Parathyroid adenoma (tissue), 2 donors: ENCODE results near the gene ANK3.

ENCODE experiments used
- H2AFZ ChIP-seq: fragments of 300-600 bp; sonication (generic); one replicate; pipeline ENCODE4 v1.7.0; 2017; ENCODE audit warnings: antibody characterized with exemption, mild to moderate bottlenecking
- H3K27ac ChIP-seq: fragments of 300-600 bp; sonication (generic); one replicate; pipeline ENCODE4 v1.7.0; 2017
- H3K27me3 ChIP-seq: fragments of 300-600 bp; sonication (generic); one replicate; pipeline ENCODE4 v1.7.0; 2017; ENCODE audit warnings: low read length; ENCODE audit not compliant: control insufficient read depth, insufficient read depth
- H3K36me3 ChIP-seq: fragments of 300-600 bp; sonication (generic); one replicate; pipeline ENCODE4 v1.7.0; 2017; ENCODE audit warnings: low read length; ENCODE audit not compliant: control insufficient read depth, insufficient read depth
- H3K4me1 ChIP-seq: fragments of 300-600 bp; sonication (generic); one replicate; pipeline ENCODE4 v1.7.0; 2017; ENCODE audit warnings: control low read depth
- H3K4me2 ChIP-seq: fragments of 300-600 bp; sonication (generic); one replicate; pipeline ENCODE4 v1.7.0; 2017; ENCODE audit warnings: low read length
- H3K4me3 ChIP-seq: fragments of 300-600 bp; sonication (generic); one replicate; pipeline ENCODE4 v1.7.0; 2017; ENCODE audit warnings: low read depth, low read length
- H3K79me2 ChIP-seq: fragments of 300-600 bp; sonication (generic); one replicate; pipeline ENCODE4 v1.7.0; 2017; ENCODE audit warnings: control low read depth
- H3K9ac ChIP-seq: fragments of 300-600 bp; sonication (generic); one replicate; pipeline ENCODE4 v1.7.0; 2017; ENCODE audit warnings: mild to moderate bottlenecking
- H3K9me3 ChIP-seq: fragments of 300-600 bp; sonication (generic); one replicate; pipeline ENCODE4 v1.7.0; 2017; ENCODE audit warnings: low read length; ENCODE audit not compliant: control insufficient read depth
- CTCF ChIP-seq: fragments of 300-600 bp; sonication (generic); IDR thresholded peaks from one replicate; pipeline ENCODE4 v1.7.0; 2017; ENCODE audit warnings: antibody characterized with exemption, mild to moderate bottlenecking
- donor health status: primary hyperparathyroidism.

ANK3 gene

GRCh38 chr10:60310740-60311139, 78.9 kb downstream of the ANK3 start:
- H3K4me1 ChIP-seq: peaks cover 3% of the 10 kb centered on the region
- no peak for TF ChIP-seq CTCF
- no peaks in the 10 kb centered on the region for H3K9me3 ChIP-seq
- H3K4me3 ChIP-seq: no peak overlapping the region
- H2AFZ ChIP-seq: no peak overlapping the region
- H3K36me3 ChIP-seq: no peaks in the 10 kb centered on the region
- no peak overlapping the region for H3K4me2 ChIP-seq
- H3K27ac ChIP-seq: no peak overlapping the region
- H3K9ac ChIP-seq: no peak overlapping the region
- no peaks in the 10 kb centered on the region for H3K79me2 ChIP-seq
- no peaks in the 10 kb centered on the region for H3K27me3 ChIP-seq

- Histone ChIP-seq H3K9ac (no peak overlapping the region), H3K4me3 (no peak overlapping the region)
Measured at GRCh38 chr10:60309891-60310290, 79.8 kb downstream of the ANK3 start.

GRCh38 chr10:60309371-60309770, 80.3 kb downstream of the ANK3 start:
- no peaks in the 10 kb centered on the region for H3K9me3 ChIP-seq
- no peak overlapping the region for H3K4me2 ChIP-seq
- no peak overlapping the region for H3K4me3 ChIP-seq
- no peak overlapping the region for H3K27ac ChIP-seq
- H2AFZ ChIP-seq: no peak overlapping the region
- H3K27me3 ChIP-seq: no peaks in the 10 kb centered on the region
- TF ChIP-seq CTCF: no peak
- H3K79me2 ChIP-seq: no peaks in the 10 kb centered on the region
- peaks cover 3% of the 10 kb centered on the region for H3K4me1 ChIP-seq
- H3K9ac ChIP-seq: no peak overlapping the region
- no peaks in the 10 kb centered on the region for H3K36me3 ChIP-seq

More at GRCh38 chr10:60309891-60310290, 79.8 kb downstream of the ANK3 start:
- Histone ChIP-seq H3K4me2 (no peak overlapping the region), H3K36me3 (no peaks in the 10 kb centered on the region), H3K9me3 (no peaks in the 10 kb centered on the region), H2AFZ (no peak overlapping the region), H3K79me2 (no peaks in the 10 kb centered on the region), H3K27ac (no peak overlapping the region), H3K27me3 (no peaks in the 10 kb centered on the region), H3K4me1 (peaks cover 3% of the 10 kb centered on the region)
- no peak for TF ChIP-seq CTCF

GRCh38 chr10:60305380-60305892, 84.2 kb downstream of the ANK3 start:
- Histone ChIP-seq H3K36me3 (no peaks in the 10 kb centered on the region), H3K4me2 (no peak overlapping the region), H3K9ac (no peak overlapping the region), H3K4me1 (peaks cover 4% of the 10 kb centered on the region), H3K4me3 (no peak overlapping the region), H3K27me3 (no peaks in the 10 kb centered on the region), H2AFZ (peak overlapping the region; percentile 16), H3K79me2 (no peaks in the 10 kb centered on the region), H3K9me3 (no peaks in the 10 kb centered on the region), H3K27ac (no peak overlapping the region)
- TF ChIP-seq CTCF: no peak

- Histone ChIP-seq H3K27ac (no peak overlapping the region), H3K4me3 (no peak overlapping the region), H3K36me3 (no peaks in the 10 kb centered on the region), H3K9me3 (no peaks in the 10 kb centered on the region), H3K4me1 (peaks cover 6% of the 10 kb centered on the region), H3K4me2 (no peak overlapping the region), H3K9ac (no peak overlapping the region), H3K27me3 (no peaks in the 10 kb centered on the region), H3K79me2 (no peaks in the 10 kb centered on the region), H2AFZ (peak overlapping the region; percentile 16)
- TF ChIP-seq CTCF: no peak
Measured at GRCh38 chr10:60304829-60305379, 84.8 kb downstream of the ANK3 start.
